ENCODE measurements around the gene ZWILCH.

GRCh38 chr15:66566963-66567531 lies 61.9 kb downstream of the ZWILCH start:
- TF ChIP-seq CTCF (IDR thresholded peaks at IDR 0.05; ENCODE audit: borderline replicate concordance, extremely low read depth, low read length, poor library complexity, severe bottlenecking) (peak; percentile 64), EZH2 (IDR thresholded peaks at IDR 0.05; ENCODE audit: borderline replicate concordance, low read depth, low read length, severe bottlenecking) (no peak)
